Measurements from ENCODE around the gene SRR.

The SRR gene

DNA sequence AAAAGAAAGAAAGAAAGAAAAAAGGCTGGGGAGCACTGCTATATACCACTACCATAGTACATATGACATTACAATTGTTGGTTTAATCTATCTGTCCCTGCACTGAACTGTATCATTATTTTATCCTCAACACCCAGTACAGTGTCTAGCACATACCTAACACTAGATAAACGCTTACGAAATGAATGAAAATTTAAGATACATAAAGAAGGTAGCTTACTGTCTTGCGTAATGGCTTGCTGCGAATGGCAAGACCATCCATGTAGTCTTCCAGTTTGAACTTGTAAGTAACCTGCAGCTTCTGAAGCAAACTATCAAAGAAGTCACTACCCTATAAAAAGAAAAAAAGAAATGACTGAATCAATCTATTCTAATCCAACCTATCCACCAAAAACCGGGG, 6.7 kb upstream of the SRR start:
- Histone ChIP-seq H3K4me3 (ENCODE audit: low read length) (no peak overlapping the region), H3K9me2 (replicated peaks; ENCODE audit: insufficient read depth, low read length) (no peaks in the 10 kb centered on the region), H3K36me3 (replicated peaks; ENCODE audit: insufficient read depth, low read length) (0 out of 2 replicates have a peak, but pooled peaks cover 7% of the 10 kb centered on the region), H3K9ac (ENCODE audit: low read length) (no peak overlapping the region), H3K9me3 (replicated peaks; ENCODE audit: insufficient read depth, low read length) (no peaks in the 10 kb centered on the region), H2AFZ (ENCODE audit: low read length) (no peak overlapping the region), H4K20me1 (ENCODE audit: insufficient read depth, low read length) (no peaks in the 10 kb centered on the region), H3K4me1 (ENCODE audit: low read length) (peaks cover 12% of the 10 kb centered on the region), H3K4me2 (ENCODE audit: low read depth, low read length) (no peak overlapping the region), H3F3A (ENCODE audit: insufficient read depth, low read length) (no peaks in the 10 kb centered on the region), H3K27ac (ENCODE audit: low read length) (no peak overlapping the region), H3K79me2 (ENCODE audit: low read length) (peaks cover 61% of the 10 kb centered on the region), H3K27me3 (replicated peaks; ENCODE audit: insufficient read depth, low read length) (no peaks in the 10 kb centered on the region)
- TF ChIP-seq, protein P1, sequence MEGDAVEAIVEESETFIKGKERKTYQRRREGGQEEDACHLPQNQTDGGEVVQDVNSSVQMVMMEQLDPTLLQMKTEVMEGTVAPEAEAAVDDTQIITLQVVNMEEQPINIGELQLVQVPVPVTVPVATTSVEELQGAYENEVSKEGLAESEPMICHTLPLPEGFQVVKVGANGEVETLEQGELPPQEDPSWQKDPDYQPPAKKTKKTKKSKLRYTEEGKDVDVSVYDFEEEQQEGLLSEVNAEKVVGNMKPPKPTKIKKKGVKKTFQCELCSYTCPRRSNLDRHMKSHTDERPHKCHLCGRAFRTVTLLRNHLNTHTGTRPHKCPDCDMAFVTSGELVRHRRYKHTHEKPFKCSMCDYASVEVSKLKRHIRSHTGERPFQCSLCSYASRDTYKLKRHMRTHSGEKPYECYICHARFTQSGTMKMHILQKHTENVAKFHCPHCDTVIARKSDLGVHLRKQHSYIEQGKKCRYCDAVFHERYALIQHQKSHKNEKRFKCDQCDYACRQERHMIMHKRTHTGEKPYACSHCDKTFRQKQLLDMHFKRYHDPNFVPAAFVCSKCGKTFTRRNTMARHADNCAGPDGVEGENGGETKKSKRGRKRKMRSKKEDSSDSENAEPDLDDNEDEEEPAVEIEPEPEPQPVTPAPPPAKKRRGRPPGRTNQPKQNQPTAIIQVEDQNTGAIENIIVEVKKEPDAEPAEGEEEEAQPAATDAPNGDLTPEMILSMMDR (IDR thresholded peaks at IDR 0.05; ENCODE audit: low read length) = no peak
- no peak for TF ChIP-seq EZH2phosphoT487 (IDR thresholded peaks at IDR 0.05; ENCODE audit: low read length)
- no peak for TF ChIP-seq EZH2 (optimal IDR thresholded peaks at IDR 0.05; ENCODE audit: low read depth, low read length)
- DNase-seq = no peak

GRCh38 chr17:2299136-2299535, 4.6 kb upstream of the SRR start:
- no peak for DNase-seq
- Histone ChIP-seq H3F3A (ENCODE audit: insufficient read depth, low read length) (no peaks in the 10 kb centered on the region), H3K9me3 (replicated peaks; ENCODE audit: insufficient read depth, low read length) (no peaks in the 10 kb centered on the region), H3K79me2 (ENCODE audit: low read length) (peaks cover 71% of the 10 kb centered on the region), H3K27me3 (replicated peaks; ENCODE audit: insufficient read depth, low read length) (no peaks in the 10 kb centered on the region), H3K9ac (ENCODE audit: low read length) (no peak overlapping the region), H3K36me3 (replicated peaks; ENCODE audit: insufficient read depth, low read length) (0 out of 2 replicates have a peak, but pooled peaks cover 6% of the 10 kb centered on the region), H3K4me1 (ENCODE audit: low read length) (peaks cover 12% of the 10 kb centered on the region), H3K27ac (ENCODE audit: low read length) (no peak overlapping the region), H3K9me2 (replicated peaks; ENCODE audit: insufficient read depth, low read length) (no peaks in the 10 kb centered on the region), H4K20me1 (ENCODE audit: insufficient read depth, low read length) (no peaks in the 10 kb centered on the region), H3K4me2 (ENCODE audit: low read depth, low read length) (no peak overlapping the region), H3K4me3 (ENCODE audit: low read length) (no peak overlapping the region), H2AFZ (ENCODE audit: low read length) (no peak overlapping the region)
- TF ChIP-seq EZH2 (optimal IDR thresholded peaks at IDR 0.05; ENCODE audit: low read depth, low read length) (no peak), EZH2phosphoT487 (IDR thresholded peaks at IDR 0.05; ENCODE audit: low read length) (no peak)
- TF ChIP-seq, protein P1 (IDR thresholded peaks at IDR 0.05; ENCODE audit: low read length) = no peak

GRCh38 chr17:2299756-2300155, 4.0 kb upstream of the SRR start:
- Histone ChIP-seq H3K4me2 (ENCODE audit: low read depth, low read length) (no peak overlapping the region), H3K4me3 (ENCODE audit: low read length) (no peak overlapping the region), H3K9me2 (replicated peaks; ENCODE audit: insufficient read depth, low read length) (no peaks in the 10 kb centered on the region), H4K20me1 (ENCODE audit: insufficient read depth, low read length) (no peaks in the 10 kb centered on the region), H3K27ac (ENCODE audit: low read length) (no peak overlapping the region), H3K4me1 (ENCODE audit: low read length) (peaks cover 12% of the 10 kb centered on the region), H3K79me2 (ENCODE audit: low read length) (peaks cover 67% of the 10 kb centered on the region), H3K27me3 (replicated peaks; ENCODE audit: insufficient read depth, low read length) (no peaks in the 10 kb centered on the region), H3K9ac (ENCODE audit: low read length) (no peak overlapping the region), H2AFZ (ENCODE audit: low read length) (no peak overlapping the region), H3K9me3 (replicated peaks; ENCODE audit: insufficient read depth, low read length) (no peaks in the 10 kb centered on the region), H3F3A (ENCODE audit: insufficient read depth, low read length) (no peaks in the 10 kb centered on the region), H3K36me3 (replicated peaks; ENCODE audit: insufficient read depth, low read length) (0 out of 2 replicates have a peak, but pooled peaks cover 3% of the 10 kb centered on the region)
- no peak for TF ChIP-seq EZH2phosphoT487 (IDR thresholded peaks at IDR 0.05; ENCODE audit: low read length)
- no peak for TF ChIP-seq EZH2 (optimal IDR thresholded peaks at IDR 0.05; ENCODE audit: low read depth, low read length)
- TF ChIP-seq, protein P1 (IDR thresholded peaks at IDR 0.05; ENCODE audit: low read length) = no peak
- no peak for DNase-seq

All from MM.1S (cell line).